Esophagus (tissue), 2 donors: ENCODE data around the gene METTL8. TPM values are rescaled to one million over a fixed set of nuclear protein-coding genes. Genes with fewer than 3 reads are reported as not detected.
"Not testable (repeated sequence)": the region's sequence is repeated elsewhere in the genome, so short reads cannot be mapped to it uniquely, and the experiment has no call there.

ENCODE experiments used
- H3K27ac ChIP-seq, 2 donors: one replicate each; pipeline ENCODE4 v1.5.1; 2013; ENCODE audit warnings: low read depth in 2 of 2, mild to moderate bottlenecking in 2 of 2, inconsistent platforms in 1 of 2, low read length in 1 of 2, moderate library complexity in 1 of 2
- H3K27me3 ChIP-seq, 2 donors: one replicate each; pipeline ENCODE4 v1.6.1; 2013; ENCODE audit warnings: low read length in 2 of 2, control low read depth in 1 of 2, mild to moderate bottlenecking in 1 of 2; ENCODE audit not compliant: insufficient read depth in 2 of 2, control insufficient read depth in 1 of 2
- H3K36me3 ChIP-seq, 2 donors: one replicate each; pipeline ENCODE4 v1.6.1; 2013; ENCODE audit warnings: low read length in 1 of 2; ENCODE audit not compliant: control insufficient read depth in 2 of 2, insufficient read depth in 2 of 2
- H3K4me1 ChIP-seq, 2 donors: one replicate each; pipeline ENCODE4 v1.6.1; 2013; ENCODE audit warnings: low read length in 1 of 2; ENCODE audit not compliant: control insufficient read depth in 2 of 2, insufficient read depth in 2 of 2
- H3K4me3 ChIP-seq, 2 donors: one replicate each; pipeline ENCODE4 v1.5.1; 2013; ENCODE audit warnings: low read length in 2 of 2, mild to moderate bottlenecking in 2 of 2, low read depth in 1 of 2, moderate library complexity in 1 of 2
- H3K9me3 ChIP-seq, 2 donors: one replicate each; pipeline ENCODE4 v1.6.1; 2013; ENCODE audit warnings: mild to moderate bottlenecking in 2 of 2, low read depth in 1 of 2, low read length in 1 of 2, moderate library complexity in 1 of 2; ENCODE audit not compliant: control insufficient read depth in 2 of 2, insufficient read depth in 1 of 2
- WGBS, 2 donors: extraction: QIAGEN DNeasy Blood & Tissue Kit; methylation state at CpG; one replicate each; pipeline ENCODE4 v1.1.7; 2013; 5-methylcytosine and 5-hydroxymethylcytosine counted together
- polyA plus RNA-seq, 2 donors: library from polyadenylated mRNA; stranded (reverse); fragments of 200-250 nt; gene quantifications; one replicate each; pipeline ENCODE4 v1.2.3, GENCODE V29; 2013
- donor health status: healthy with polysubstance abuse.
- donor health status: Bipolar disorder and iron deficiency.

METTL8 gene
- polyA plus RNA-seq, 2 donors, result 11.4 to 13.8 TPM

- 93 to 97% methylated on average over 1 of the region's 1 CpG for WGBS, 2 donors
- H3K4me3 ChIP-seq, result no peak overlapping the region
Observed at GRCh38 chr2:171389325-171389724, 44.5 kb downstream of the METTL8 start.

GRCh38 chr2:171387052-171387451 is 46.7 kb downstream of the METTL8 start:
- Histone ChIP-seq H3K4me1 (no peaks in the 10 kb centered on the region), H3K9me3 (no peaks in the 10 kb centered on the region), H3K36me3 (peaks cover 0 to 4% of the 10 kb centered on the region in 2 donors), H3K4me3 (no peak overlapping the region), H3K27me3 (no peaks in the 10 kb centered on the region), H3K27ac (no peak overlapping the region)
- 90% methylated on average over 7 of the region's 7 CpGs for WGBS, 2 donors

More at GRCh38 chr2:171389325-171389724, 44.5 kb downstream of the METTL8 start:
- no peaks in the 10 kb centered on the region for H3K4me1 ChIP-seq
- H3K36me3 ChIP-seq, result peaks cover 0 to 4% of the 10 kb centered on the region in 2 donors
- H3K27me3 ChIP-seq, result no peaks in the 10 kb centered on the region
- H3K9me3 ChIP-seq, result no peaks in the 10 kb centered on the region
- no peak overlapping the region for H3K27ac ChIP-seq

GRCh38 chr2:171386627-171387026 is 47.2 kb downstream of the METTL8 start:
- WGBS, 2 donors, result 87 to 96% methylated on average over 10 of the region's 10 CpGs
- Histone ChIP-seq H3K9me3 (no peaks in the 10 kb centered on the region), H3K36me3 (peaks cover 0 to 4% of the 10 kb centered on the region in 2 donors), H3K4me1 (no peaks in the 10 kb centered on the region), H3K4me3 (no peak overlapping the region), H3K27ac (no peak overlapping the region), H3K27me3 (no peaks in the 10 kb centered on the region)

- no peaks in the 10 kb centered on the region for H3K4me1 ChIP-seq
- peaks cover 0 to 4% of the 10 kb centered on the region in 2 donors for H3K36me3 ChIP-seq
- H3K27me3 ChIP-seq, result no peaks in the 10 kb centered on the region
- 33 to 43% methylated on average over 1 of the region's 1 CpG for WGBS, 2 donors
- H3K4me3 ChIP-seq, result no peak overlapping the region
- no peak overlapping the region for H3K27ac ChIP-seq
- no peaks in the 10 kb centered on the region for H3K9me3 ChIP-seq
Observed at GRCh38 chr2:171383134-171383533, 50.7 kb downstream of the METTL8 start.

GRCh38 chr2:171382175-171382574 is 51.6 kb downstream of the METTL8 start:
- H3K27ac ChIP-seq, H3K4me1 ChIP-seq, H3K4me3 ChIP-seq, H3K36me3 ChIP-seq, H3K9me3 ChIP-seq, H3K27me3 ChIP-seq: not testable (repeated sequence)
- WGBS, 2 donors, result 95 to 98% methylated on average over 1 of the region's 1 CpG

GRCh38 chr2:171377852-171378251 is 55.9 kb downstream of the METTL8 start:
- H3K9me3 ChIP-seq, H3K27ac ChIP-seq, H3K36me3 ChIP-seq, H3K4me3 ChIP-seq, H3K27me3 ChIP-seq, H3K4me1 ChIP-seq: not testable (repeated sequence)

- H3K4me3 ChIP-seq, result no peak overlapping the region
- no peak overlapping the region for H3K27ac ChIP-seq
- 88 to 89% methylated on average over 2 of the region's 2 CpGs for WGBS, 2 donors
- no peaks in the 10 kb centered on the region for H3K9me3 ChIP-seq
- no peaks in the 10 kb centered on the region for H3K27me3 ChIP-seq
- no peaks in the 10 kb centered on the region for H3K4me1 ChIP-seq
- no peaks in the 10 kb centered on the region for H3K36me3 ChIP-seq
Observed at GRCh38 chr2:171367692-171368091, 66.1 kb downstream of the METTL8 start.

GRCh38 chr2:171365778-171366177 is 68.0 kb downstream of the METTL8 start:
- 52 to 58% methylated on average over 1 of the region's 1 CpG for WGBS, 2 donors
- H3K27ac ChIP-seq, result no peak overlapping the region
- no peak overlapping the region for H3K4me3 ChIP-seq
- no peaks in the 10 kb centered on the region for H3K27me3 ChIP-seq
- H3K4me1 ChIP-seq, result no peaks in the 10 kb centered on the region
- no peaks in the 10 kb centered on the region for H3K9me3 ChIP-seq
- no peaks in the 10 kb centered on the region for H3K36me3 ChIP-seq

GRCh38 chr2:171365232-171365631 is 68.6 kb downstream of the METTL8 start:
- no peaks in the 10 kb centered on the region for H3K27me3 ChIP-seq
- H3K4me1 ChIP-seq, result no peaks in the 10 kb centered on the region
- WGBS, 2 donors, result 59 to 62% methylated on average over 7 of the region's 7 CpGs
- no peak overlapping the region for H3K4me3 ChIP-seq
- H3K36me3 ChIP-seq, result no peaks in the 10 kb centered on the region
- no peaks in the 10 kb centered on the region for H3K9me3 ChIP-seq
- H3K27ac ChIP-seq, result peak overlapping the region; percentile 45 to 72

GRCh38 chr2:171362396-171362795 is 71.4 kb downstream of the METTL8 start:
- 90 to 96% methylated on average over 2 of the region's 2 CpGs for WGBS, 2 donors

More at GRCh38 chr2:171362396-171362795, 71.4 kb downstream of the METTL8 start:
- H3K36me3 ChIP-seq, result peaks cover 0 to 4% of the 10 kb centered on the region in 2 donors
- no peaks in the 10 kb centered on the region for H3K27me3 ChIP-seq
- H3K9me3 ChIP-seq, result no peaks in the 10 kb centered on the region
- no peak overlapping the region for H3K27ac ChIP-seq
- no peak overlapping the region for H3K4me3 ChIP-seq
- H3K4me1 ChIP-seq, result no peaks in the 10 kb centered on the region
